ENCODE measurements around the gene CCDC192.

- TF ChIP-seq CTCF (IDR thresholded peaks at IDR 0.05) = no peak
- TF ChIP-seq ZFX (IDR thresholded peaks at IDR 0.05; ENCODE audit: borderline replicate concordance) = no peak
Measured at GRCh38 chr5:127933348-127933747, 230.2 kb downstream of the CCDC192 start.
